Body of pancreas (tissue), 4 donors: ENCODE data around the gene URM1. TPM values are rescaled to one million over a fixed set of nuclear protein-coding genes. Genes with fewer than 3 reads are reported as not detected.

Experiments used
- ATAC-seq: fragments of 150-250 bp; one replicate; pipeline ENCODE4 v1.9.1; 2016
- DNase-seq, 4 donors: peaks; one replicate each; pipeline ENCODE4 v3.0.0-alpha.2; 2019
- H3K27ac ChIP-seq, 4 donors: fragments of 200-600 bp; sonication (generic); 1 replicate in 3 of 4; 2 replicates in 1 of 4; pipeline versions ENCODE4 v1.5.1 to v1.6.1; 2016 to 2019; ENCODE audit warnings: mild to moderate bottlenecking in 1 of 4, mixed read lengths in 1 of 4, moderate library complexity in 1 of 4
- H3K27me3 ChIP-seq, 2 donors: fragments of 200-600 bp; sonication (generic); one replicate each; pipeline ENCODE4 v1.6.0; 2016; ENCODE audit warnings: mild to moderate bottlenecking in 1 of 2
- H3K36me3 ChIP-seq, 2 donors: fragments of 200-600 bp; sonication (generic); replicated peaks in 1 of 2; 2 replicates each; pipeline ENCODE4 v1.5.1; 2016; ENCODE audit warnings: low read depth in 2 of 2; ENCODE audit not compliant: insufficient read depth in 1 of 2
- H3K4me1 ChIP-seq: fragments of 200-600 bp; sonication (generic); one replicate; pipeline ENCODE4 v1.6.0; 2016
- H3K4me3 ChIP-seq, 2 donors: fragments of 200-600 bp; sonication (generic); 1 replicate in 1 of 2; 2 replicates in 1 of 2; pipeline ENCODE4 v1.5.1; 2016 to 2019
- H3K9me3 ChIP-seq, 3 donors: fragments of 200-600 bp; sonication (generic); 1 replicate in 2 of 3; 2 replicates in 1 of 3; pipeline ENCODE4 v1.5.1; 2016
- POLR2A ChIP-seq, 3 donors: fragments of 450-650 bp; IDR thresholded peaks; one replicate each; pipeline ENCODE4 v1.6.1; 2016; ENCODE audit warnings: antibody characterized with exemption in 3 of 3, mild to moderate bottlenecking in 2 of 3
- WGBS, 2 donors: methylation state at CpG; one replicate each; pipeline ENCODE4 v1.1.5; 2017; 5-methylcytosine and 5-hydroxymethylcytosine counted together
- intact Hi-C: fragments of 100-400 bp; cut with DNase I; formaldehyde crosslinking; loops from one replicate; pipeline ENCODE4 v1.15.1; 2023
- total RNA-seq, 2 donors: library from RNA; depleted of rRNA; stranded (reverse); fragments of >200 nt; gene quantifications; one replicate each; pipeline ENCODE4 v1.1.0, GENCODE V29; 2016
- TF ChIP-seq, protein P1 (sequence below), 7 experiments: fragments of 450-650 bp in 4 of 7; fragments of 200-600 bp in 3 of 7; sonication (generic) in 3 of 7; IDR thresholded peaks; one replicate each; pipeline ENCODE4 v1.5.1; 2016 to 2019; ENCODE audit warnings: antibody characterized with exemption in 7 of 7

Gene URM1
- total RNA-seq, 2 donors from 2014 or later: 15.6 to 23.4 TPM

DNA sequence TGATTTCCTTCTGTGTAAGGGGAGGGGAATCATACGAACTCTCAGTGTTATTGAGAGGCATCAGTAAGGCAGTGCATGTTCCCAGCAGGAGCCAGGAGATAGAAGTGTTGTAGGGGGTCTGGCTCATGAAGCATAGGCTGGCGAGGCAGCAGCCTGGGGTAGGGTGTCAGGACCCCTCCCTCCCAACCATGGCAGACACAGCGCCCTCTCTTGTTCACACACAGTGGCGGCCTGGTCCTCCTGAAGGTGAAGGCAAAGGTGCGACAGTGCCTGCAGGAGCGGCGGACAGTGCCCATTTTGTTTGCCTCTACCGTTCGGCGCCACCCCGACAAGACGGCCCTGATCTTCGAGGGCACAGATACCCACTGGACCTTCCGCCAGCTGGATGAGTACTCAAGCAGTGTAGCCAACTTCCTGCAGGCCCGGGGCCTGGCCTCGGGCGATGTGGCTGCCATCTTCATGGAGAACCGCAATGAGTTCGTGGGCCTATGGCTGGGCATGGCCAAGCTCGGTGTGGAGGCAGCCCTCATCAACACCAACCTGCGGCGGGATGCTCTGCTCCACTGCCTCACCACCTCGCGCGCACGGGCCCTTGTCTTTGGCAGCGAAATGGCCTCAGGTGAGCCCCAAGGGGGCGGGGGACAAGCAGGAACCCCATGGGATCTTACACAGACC is 26.1 kb upstream of the URM1 start:
- ATAC-seq (no peak), DNase-seq (no peak)
- H3K27ac ChIP-seq: no peak overlapping the region
- no peak overlapping the region for H3K4me3 ChIP-seq
- H3K4me1 ChIP-seq: peaks cover 10% of the 10 kb centered on the region
- H3K36me3 ChIP-seq: peaks cover 0 to 15% of the 10 kb centered on the region in 2 donors
- TF ChIP-seq, protein P1, sequence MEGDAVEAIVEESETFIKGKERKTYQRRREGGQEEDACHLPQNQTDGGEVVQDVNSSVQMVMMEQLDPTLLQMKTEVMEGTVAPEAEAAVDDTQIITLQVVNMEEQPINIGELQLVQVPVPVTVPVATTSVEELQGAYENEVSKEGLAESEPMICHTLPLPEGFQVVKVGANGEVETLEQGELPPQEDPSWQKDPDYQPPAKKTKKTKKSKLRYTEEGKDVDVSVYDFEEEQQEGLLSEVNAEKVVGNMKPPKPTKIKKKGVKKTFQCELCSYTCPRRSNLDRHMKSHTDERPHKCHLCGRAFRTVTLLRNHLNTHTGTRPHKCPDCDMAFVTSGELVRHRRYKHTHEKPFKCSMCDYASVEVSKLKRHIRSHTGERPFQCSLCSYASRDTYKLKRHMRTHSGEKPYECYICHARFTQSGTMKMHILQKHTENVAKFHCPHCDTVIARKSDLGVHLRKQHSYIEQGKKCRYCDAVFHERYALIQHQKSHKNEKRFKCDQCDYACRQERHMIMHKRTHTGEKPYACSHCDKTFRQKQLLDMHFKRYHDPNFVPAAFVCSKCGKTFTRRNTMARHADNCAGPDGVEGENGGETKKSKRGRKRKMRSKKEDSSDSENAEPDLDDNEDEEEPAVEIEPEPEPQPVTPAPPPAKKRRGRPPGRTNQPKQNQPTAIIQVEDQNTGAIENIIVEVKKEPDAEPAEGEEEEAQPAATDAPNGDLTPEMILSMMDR (IDR thresholded peaks at IDR 0.05): no peak
- TF ChIP-seq POLR2A (IDR thresholded peaks at IDR 0.05): no peak
- H3K9me3 ChIP-seq: no peaks in the 10 kb centered on the region
- no peaks in the 10 kb centered on the region for H3K27me3 ChIP-seq
- 95 to 96% methylated on average over 8 to 27 of the region's 28 CpGs for WGBS, 2 donors
- intact Hi-C loops: no loop called here

DNA sequence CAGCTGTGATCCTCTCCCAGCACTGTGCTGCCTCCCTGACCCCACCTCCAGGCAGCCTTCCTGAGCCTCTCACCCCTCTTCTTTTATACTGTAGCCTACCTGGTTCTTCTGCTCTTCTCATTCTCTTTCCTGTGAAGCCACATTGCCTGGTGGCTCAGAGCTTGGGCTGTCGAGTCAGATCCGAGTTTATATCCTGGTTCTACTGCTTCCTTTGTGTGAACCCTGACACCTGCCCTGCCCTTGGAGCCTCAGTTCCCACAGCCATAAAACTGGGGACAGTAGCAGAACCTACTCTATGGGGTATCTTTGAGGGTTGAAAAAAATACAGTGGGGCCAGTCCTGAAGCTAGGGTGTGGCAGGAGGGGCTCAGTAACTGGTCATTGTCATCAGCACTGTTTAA is 22.0 kb upstream of the URM1 start:
- intact Hi-C loops: no loop called here
- TF ChIP-seq, protein P1 (IDR thresholded peaks at IDR 0.05): no peak
- TF ChIP-seq POLR2A (IDR thresholded peaks at IDR 0.05): no peak
- H3K36me3 ChIP-seq: peaks cover 0 to 17% of the 10 kb centered on the region in 2 donors
- H3K4me1 ChIP-seq: no peaks in the 10 kb centered on the region
- WGBS, 2 donors: 79 to 83% methylated on average over 2 of the region's 2 CpGs
- ATAC-seq (no peak), DNase-seq (no peak)
- no peak overlapping the region for H3K27ac ChIP-seq
- no peaks in the 10 kb centered on the region for H3K9me3 ChIP-seq
- H3K27me3 ChIP-seq: no peaks in the 10 kb centered on the region
- H3K4me3 ChIP-seq: no peak overlapping the region

GRCh38 chr9:128349772-128350171 is 21.4 kb upstream of the URM1 start:
- intact Hi-C loops: no loop called here
- Histone ChIP-seq H3K36me3 (peaks cover 0 to 15% of the 10 kb centered on the region in 2 donors), H3K27me3 (no peaks in the 10 kb centered on the region), H3K4me1 (no peaks in the 10 kb centered on the region), H3K27ac (no peak overlapping the region), H3K4me3 (no peak overlapping the region), H3K9me3 (no peaks in the 10 kb centered on the region)
- no peak for ATAC-seq
- 90 to 100% methylated on average over 1 to 6 of the region's 6 CpGs for WGBS, 2 donors
- TF ChIP-seq, protein P1 (IDR thresholded peaks at IDR 0.05): no peak
- no peak for TF ChIP-seq POLR2A (IDR thresholded peaks at IDR 0.05)
- no peak for DNase-seq

- WGBS, 2 donors: 94 to 97% methylated on average over 6 to 19 of the region's 19 CpGs
- no peak overlapping the region for H3K27ac ChIP-seq
- TF ChIP-seq, protein P1 (IDR thresholded peaks at IDR 0.05): no peak
- TF ChIP-seq POLR2A (IDR thresholded peaks at IDR 0.05): no peak
- H3K4me3 ChIP-seq: no peak overlapping the region
- DNase-seq (no peak), ATAC-seq (peak; percentile 14)
- intact Hi-C loops: no loop called here
- peaks cover 0 to 7% of the 10 kb centered on the region in 2 donors for H3K36me3 ChIP-seq
- no peaks in the 10 kb centered on the region for H3K27me3 ChIP-seq
- H3K4me1 ChIP-seq: no peaks in the 10 kb centered on the region
- no peaks in the 10 kb centered on the region for H3K9me3 ChIP-seq
These were observed 15.7 kb upstream of the URM1 start for GRCh38 chr9:128355451-128355850.

DNA sequence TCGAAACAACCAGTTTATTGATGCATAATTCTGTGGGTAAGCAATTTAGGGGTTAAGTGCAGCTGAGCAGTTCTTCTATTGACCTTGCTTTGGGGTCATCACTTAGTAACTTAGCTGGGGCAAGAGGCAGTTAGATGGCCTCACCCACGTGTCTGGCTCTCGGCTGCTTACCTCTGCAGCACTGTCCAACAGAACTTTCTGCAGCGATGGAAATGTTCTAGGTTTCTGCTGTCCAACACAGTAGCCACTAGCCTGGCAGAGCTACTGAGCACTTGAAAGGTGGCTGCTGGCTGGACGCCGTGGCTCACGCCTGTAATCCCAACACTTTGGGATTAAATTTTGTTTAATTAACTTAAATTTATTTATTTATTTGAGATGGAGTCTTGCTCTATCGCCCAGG is 13.1 kb upstream of the URM1 start:
- no peaks in the 10 kb centered on the region for H3K27me3 ChIP-seq
- intact Hi-C loops: no loop called here
- no peak overlapping the region for H3K4me3 ChIP-seq
- 77 to 84% methylated on average over 7 to 8 of the region's 8 CpGs for WGBS, 2 donors
- H3K9me3 ChIP-seq: no peaks in the 10 kb centered on the region
- H3K27ac ChIP-seq: no peak overlapping the region
- ATAC-seq (no peak), DNase-seq (no peak)
- TF ChIP-seq POLR2A (IDR thresholded peaks at IDR 0.05): no peak
- peaks cover 15% of the 10 kb centered on the region for H3K4me1 ChIP-seq
- peaks cover 0 to 6% of the 10 kb centered on the region in 2 donors for H3K36me3 ChIP-seq
